Fibroblast of skin of back (primary cell): ENCODE measurements around the gene GSTA2. TPM values are rescaled to one million over a fixed set of nuclear protein-coding genes. Genes with fewer than 3 reads are reported as not detected.
"Not testable (repeated sequence)": the region's sequence is repeated elsewhere in the genome, so short reads cannot be mapped to it uniquely, and the experiment has no call there.

Experiments
- DNase-seq: peaks from one replicate; pipeline ENCODE4 v3.0.0-alpha.2; 2013
- polyA plus RNA-seq, 2 experiments: library from polyadenylated mRNA; unstranded; fragments of 120-200 nt; gene quantifications; one replicate each; pipeline ENCODE4 v1.2.1, GENCODE V29; 2013; ENCODE audit not compliant: insufficient read length in 2 of 2

GSTA2 gene
- polyA plus RNA-seq (2013, experiment 1 of 2; ENCODE audit: insufficient read length) = not detected
- 0.26 TPM for polyA plus RNA-seq (2013, experiment 2 of 2; ENCODE audit: insufficient read length)

- peak; percentile 27 for DNase-seq
These were observed at the start of gene GSTA2 for GRCh38 chr6:52763322-52763916. Gene GSTA2, minus strand, starts transcription at chr6:52763475. Its CDS starts 5,528 bp downstream, at chr6:52757947.

- not testable (repeated sequence) for DNase-seq
These were observed 46.5 kb upstream of the GSTA2 start for GRCh38 chr6:52809777-52810176.

- no peak for DNase-seq
These were observed 45.4 kb upstream of the GSTA2 start for GRCh38 chr6:52808660-52809059.

- not testable (repeated sequence) for DNase-seq
These were observed 40.5 kb upstream of the GSTA2 start, which contains the start of gene GSTA1 for GRCh38 chr6:52803668-52804255. Gene GSTA1, minus strand, starts transcription at chr6:52803816. Its CDS starts 4,549 bp downstream, at chr6:52799267.

- no peak for DNase-seq
These were observed 39.5 kb upstream of the GSTA2 start for GRCh38 chr6:52802806-52803205.

- DNase-seq = no peak
These were observed 38.0 kb upstream of the GSTA2 start for GRCh38 chr6:52801188-52801841.

GRCh38 chr6:52799272-52799671, 36.0 kb upstream of the GSTA2 start:
- DNase-seq = peak; percentile 86

- DNase-seq = not testable (repeated sequence)
These were observed 31.1 kb upstream of the GSTA2 start for GRCh38 chr6:52794366-52794765.

GRCh38 chr6:52790861-52791260, 27.6 kb upstream of the GSTA2 start:
- DNase-seq = peak; percentile 85

GRCh38 chr6:52789658-52790057, 26.4 kb upstream of the GSTA2 start:
- peak; percentile 99 for DNase-seq

GRCh38 chr6:52788478-52788877, 25.2 kb upstream of the GSTA2 start:
- DNase-seq = peak; percentile 71

GRCh38 chr6:52787917-52788316, 24.6 kb upstream of the GSTA2 start:
- DNase-seq = no peak

GRCh38 chr6:52786249-52786956, 23.1 kb upstream of the GSTA2 start:
- DNase-seq = no peak

- not testable (repeated sequence) for DNase-seq
These were observed 19.5 kb upstream of the GSTA2 start for GRCh38 chr6:52782696-52783274.

- DNase-seq = not testable (repeated sequence)
These were observed 18.9 kb upstream of the GSTA2 start for GRCh38 chr6:52782209-52782608.

- no peak for DNase-seq
These were observed 16.0 kb upstream of the GSTA2 start for GRCh38 chr6:52779237-52779636.

- not testable (repeated sequence) for DNase-seq
These were observed 13.6 kb upstream of the GSTA2 start for GRCh38 chr6:52776711-52777351.

GRCh38 chr6:52769399-52769798, 6.1 kb upstream of the GSTA2 start:
- DNase-seq = peak; percentile 75

GRCh38 chr6:52767658-52768057, 4.4 kb upstream of the GSTA2 start:
- DNase-seq = not testable (repeated sequence)

GRCh38 chr6:52761673-52762491, 1.4 kb downstream of the GSTA2 start:
- DNase-seq = not testable (repeated sequence)
